WTC11 (cell line): Measurements from ENCODE around the gene ZNF771. TPM values are rescaled to one million over a fixed set of nuclear protein-coding genes. Genes with fewer than 3 reads are reported as not detected.

Experiments
- ATAC-seq: fragments of 200-7000 bp; cut with Tn5 transposase; 2 replicates; pipeline ENCODE4 v1.10.0; 2021; ENCODE audit warnings: mild to moderate bottlenecking, moderate library complexity
- CTCF ChIA-PET: fragments of 300-600 bp; sonication (Branson Sonifier 250); formaldehyde crosslinking; loops from one replicate; lab custom pipeline; 2021; ENCODE audit warnings: antibody characterized with exemption; lab: Charles Lee
- POLR2A ChIA-PET: fragments of 350-600 bp; sonication (Branson Sonifier 250); formaldehyde crosslinking; loops from one replicate; lab custom pipeline; 2021; ENCODE audit warnings: antibody characterized with exemption; lab: Charles Lee
- DNase-seq: peaks from one replicate; pipeline ENCODE4 v3.0.0; 2021; ENCODE audit warnings: low spot score
- H3K27ac Mint-ChIP-seq: 2 replicates; pipeline ENCODE4 v1.8.0; 2021; ENCODE audit warnings: mixed read lengths
- H3K27me3 Mint-ChIP-seq: 2 replicates; pipeline ENCODE4 v1.8.0; 2021; ENCODE audit warnings: low read depth, mild to moderate bottlenecking, moderate library complexity, mixed read lengths
- H3K36me3 Mint-ChIP-seq: 2 replicates; pipeline ENCODE4 v1.8.0; 2021; ENCODE audit warnings: mixed read lengths
- H3K4me1 Mint-ChIP-seq: 2 replicates; pipeline ENCODE4 v1.8.0; 2022; ENCODE audit warnings: mixed read lengths
- H3K4me3 Mint-ChIP-seq: 2 replicates; pipeline ENCODE4 v1.8.0; 2021; ENCODE audit warnings: mild to moderate bottlenecking, moderate library complexity, mixed read lengths
- H3K9me3 Mint-ChIP-seq: 2 replicates; pipeline ENCODE4 v1.8.0; 2021; ENCODE audit warnings: mixed read lengths
- ELF4 ChIP-seq: sonication (generic); formaldehyde crosslinking; IDR thresholded peaks from 2 replicates; pipeline ENCODE4 v1.8.1; 2022; ENCODE audit warnings: low read depth, mild to moderate bottlenecking, moderate library complexity, missing genetic modification reagents
- ETV6 ChIP-seq: sonication (generic); formaldehyde crosslinking; IDR thresholded peaks from 2 replicates; pipeline ENCODE4 v1.8.1; 2022; ENCODE audit warnings: mild to moderate bottlenecking, missing genetic modification reagents
- FOXK1 ChIP-seq: sonication (generic); formaldehyde crosslinking; IDR thresholded peaks from 2 replicates; pipeline ENCODE4 v1.8.0; 2022; ENCODE audit warnings: mild to moderate bottlenecking, moderate library complexity, missing genetic modification reagents
- NFE2L1 ChIP-seq: sonication (generic); formaldehyde crosslinking; IDR thresholded peaks from 2 replicates; pipeline ENCODE4 v1.8.1; 2023; ENCODE audit warnings: missing genetic modification reagents
- NR3C1 ChIP-seq: sonication (generic); formaldehyde crosslinking; conservative IDR thresholded peaks from 2 replicates; pipeline ENCODE4 v1.8.1; 2023; ENCODE audit warnings: low read depth, mild to moderate bottlenecking, missing genetic modification reagents
- SMAD4 ChIP-seq: sonication (generic); formaldehyde crosslinking; IDR thresholded peaks from 2 replicates; pipeline ENCODE4 v1.8.0; 2022; ENCODE audit warnings: mild to moderate bottlenecking, missing genetic modification reagents
- SOX15 ChIP-seq: fragments of 250-450 bp; sonication (Bioruptor Pico); IDR thresholded peaks from 2 replicates; pipeline ENCODE4 v1.9.0; 2021; ENCODE audit warnings: mild to moderate bottlenecking
- SP1 ChIP-seq: sonication (generic); formaldehyde crosslinking; conservative IDR thresholded peaks from 2 replicates; pipeline ENCODE4 v1.8.1; 2022; ENCODE audit warnings: missing genetic modification reagents
- TCF7 ChIP-seq: sonication (generic); formaldehyde crosslinking; IDR thresholded peaks from 2 replicates; pipeline ENCODE4 v1.8.0; 2022; ENCODE audit warnings: mild to moderate bottlenecking, low read depth, missing genetic modification reagents, moderate library complexity
- ZNF317 ChIP-seq: sonication (generic); formaldehyde crosslinking; IDR thresholded peaks from 2 replicates; pipeline ENCODE4 v1.8.1; 2023; ENCODE audit warnings: low read depth, mild to moderate bottlenecking, moderate library complexity, missing genetic modification reagents, borderline replicate concordance
- ZNF423 ChIP-seq: fragments of 250-450 bp; sonication (Bioruptor Pico); IDR thresholded peaks from 2 replicates; pipeline ENCODE4 v2.1.2; 2022; ENCODE audit warnings: mild to moderate bottlenecking, moderate library complexity
- total RNA-seq: library from RNA; stranded (reverse); gene quantifications from 3 replicates; pipeline ENCODE4 v1.2.3, GENCODE V29; 2021
- TF ChIP-seq, protein P1 (sequence below): sonication (generic); formaldehyde crosslinking; IDR thresholded peaks from 2 replicates; pipeline ENCODE4 v1.8.1; 2022; ENCODE audit warnings: low read depth, missing genetic modification reagents, borderline replicate concordance
- TF ChIP-seq, protein P2 (sequence below): sonication (generic); formaldehyde crosslinking; IDR thresholded peaks from 2 replicates; pipeline ENCODE4 v1.8.1; 2022; ENCODE audit warnings: mild to moderate bottlenecking, moderate library complexity, missing genetic modification reagents
- TF ChIP-seq, protein P3 (sequence below): sonication (generic); formaldehyde crosslinking; IDR thresholded peaks from 2 replicates; pipeline ENCODE4 v1.8.0; 2022; ENCODE audit warnings: mild to moderate bottlenecking, missing genetic modification reagents
- TF ChIP-seq, protein P4 (sequence below): sonication (generic); formaldehyde crosslinking; conservative IDR thresholded peaks from 2 replicates; pipeline ENCODE4 v1.8.1; 2022; ENCODE audit warnings: mild to moderate bottlenecking, missing genetic modification reagents
- TF ChIP-seq, protein P5 (sequence below): sonication (generic); formaldehyde crosslinking; IDR thresholded peaks from 2 replicates; pipeline ENCODE4 v1.8.0; 2023; ENCODE audit warnings: missing genetic modification reagents, mild to moderate bottlenecking, borderline replicate concordance
- TF ChIP-seq, protein P6 (sequence below): sonication (generic); formaldehyde crosslinking; IDR thresholded peaks from 2 replicates; pipeline ENCODE4 v1.8.1; 2023; ENCODE audit warnings: mild to moderate bottlenecking, missing genetic modification reagents, moderate library complexity
- TF ChIP-seq, protein P7 (sequence below): sonication (generic); formaldehyde crosslinking; IDR thresholded peaks from 2 replicates; pipeline ENCODE4 v1.8.0; 2023; ENCODE audit warnings: mild to moderate bottlenecking, missing genetic modification reagents
- TF ChIP-seq, protein P8 (sequence below): sonication (generic); formaldehyde crosslinking; IDR thresholded peaks from 2 replicates; pipeline ENCODE4 v1.8.1; 2023; ENCODE audit warnings: mild to moderate bottlenecking, missing genetic modification reagents, borderline replicate concordance

The ZNF771 gene
- total RNA-seq, 1 experiment from 2014 or later, result 10.0 TPM

DNA sequence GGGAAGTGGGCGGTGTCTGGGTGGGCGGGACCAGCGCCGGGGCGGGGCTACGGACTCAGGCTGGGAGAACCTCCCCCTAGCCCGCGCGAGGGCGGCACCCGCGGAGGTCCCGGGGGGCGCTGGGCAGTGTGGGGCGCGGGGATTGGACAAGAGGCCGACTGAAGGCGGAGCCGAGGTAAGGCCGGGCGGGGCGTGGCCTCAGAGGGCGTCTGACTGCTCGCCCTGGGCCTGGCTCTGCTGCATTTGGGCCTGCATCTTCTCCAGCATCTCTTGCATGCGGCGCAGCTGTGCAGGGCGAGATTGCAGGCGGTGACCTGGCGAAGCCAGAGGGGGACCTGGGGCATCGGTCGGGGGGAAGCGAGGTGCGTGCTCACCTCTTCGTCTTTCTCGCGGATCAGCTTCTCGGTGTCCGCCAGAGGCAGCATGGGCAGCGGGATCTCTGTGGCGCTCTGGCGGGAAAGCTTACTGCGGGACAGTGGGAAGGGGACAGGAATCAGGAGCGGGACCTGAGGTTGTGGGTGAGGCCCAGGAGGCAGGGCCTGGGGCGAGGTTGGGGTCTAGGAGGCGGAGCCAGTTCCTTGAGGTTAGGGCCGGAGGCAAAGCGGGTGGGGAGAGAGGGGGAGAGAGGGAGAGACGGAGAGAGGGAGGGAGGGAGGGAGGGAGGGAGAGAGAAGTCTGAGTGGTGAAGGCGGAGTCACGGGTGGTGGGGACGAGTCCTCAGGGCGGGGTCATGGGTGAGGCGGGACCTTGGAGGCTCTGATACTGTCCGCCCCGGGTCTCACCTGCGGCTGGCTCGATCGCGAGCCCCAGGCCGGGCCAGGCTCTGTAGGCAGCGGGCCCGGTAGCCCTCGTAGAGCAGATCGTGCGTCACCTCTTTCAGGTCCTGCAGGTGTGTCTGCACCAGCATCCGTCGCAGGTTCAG is 28.9 kb upstream of the ZNF771 start:
- H3K27ac Mint-ChIP-seq, result peak overlapping the region; percentile 100
- ATAC-seq (peak; percentile 91), DNase-seq (peak; percentile 100)
- H3K4me3 Mint-ChIP-seq, result peak overlapping the region; percentile 96
- no peaks in the 10 kb centered on the region for H3K9me3 Mint-ChIP-seq
- ChIA-PET POLR2A (interaction anchor here (0.5 to 2.3 kb wide), 6 partner anchors 16 to 231 kb away, joined by 3 to 9 read pairs (median 4); partner anchors contain the start of gene ZNF48), CTCF (interaction anchor here (0.6 to 1.6 kb wide), 5 partner anchors 10 to 266 kb away, joined by 3 to 7 read pairs (median 3); partner anchors contain the start of gene ZNF48)
- H3K36me3 Mint-ChIP-seq, result 0 out of 2 replicates have a peak, but pooled peaks cover 2% of the 10 kb centered on the region
- peaks cover 14% of the 10 kb centered on the region for H3K4me1 Mint-ChIP-seq
- H3K27me3 Mint-ChIP-seq, result peaks cover 7% of the 10 kb centered on the region
- TF ChIP-seq NFE2L1 (CRISPR knock-in tag) (no peak), NR3C1 (CRISPR knock-in tag) (no peak), ETV6 (CRISPR knock-in tag) (peak; percentile 67), FOXK1 (0 out of 2 replicates have a peak, but pooled peaks have one; percentile 12), ZNF317 (CRISPR knock-in tag) (no peak), TCF7 (CRISPR knock-in tag) (no peak), ZNF423 (CRISPR knock-in tag) (no peak), SP1 (CRISPR knock-in tag) (peak; percentile 53; the same call in 1 of the 2 replicates), SMAD4 (CRISPR knock-in tag) (no peak), ELF4 (CRISPR knock-in tag) (no peak), SOX15 (no peak)
- TF ChIP-seq, protein P1, sequence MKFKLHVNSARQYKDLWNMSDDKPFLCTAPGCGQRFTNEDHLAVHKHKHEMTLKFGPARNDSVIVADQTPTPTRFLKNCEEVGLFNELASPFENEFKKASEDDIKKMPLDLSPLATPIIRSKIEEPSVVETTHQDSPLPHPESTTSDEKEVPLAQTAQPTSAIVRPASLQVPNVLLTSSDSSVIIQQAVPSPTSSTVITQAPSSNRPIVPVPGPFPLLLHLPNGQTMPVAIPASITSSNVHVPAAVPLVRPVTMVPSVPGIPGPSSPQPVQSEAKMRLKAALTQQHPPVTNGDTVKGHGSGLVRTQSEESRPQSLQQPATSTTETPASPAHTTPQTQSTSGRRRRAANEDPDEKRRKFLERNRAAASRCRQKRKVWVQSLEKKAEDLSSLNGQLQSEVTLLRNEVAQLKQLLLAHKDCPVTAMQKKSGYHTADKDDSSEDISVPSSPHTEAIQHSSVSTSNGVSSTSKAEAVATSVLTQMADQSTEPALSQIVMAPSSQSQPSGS (CRISPR knock-in tag), result no peak
- TF ChIP-seq, protein P2, sequence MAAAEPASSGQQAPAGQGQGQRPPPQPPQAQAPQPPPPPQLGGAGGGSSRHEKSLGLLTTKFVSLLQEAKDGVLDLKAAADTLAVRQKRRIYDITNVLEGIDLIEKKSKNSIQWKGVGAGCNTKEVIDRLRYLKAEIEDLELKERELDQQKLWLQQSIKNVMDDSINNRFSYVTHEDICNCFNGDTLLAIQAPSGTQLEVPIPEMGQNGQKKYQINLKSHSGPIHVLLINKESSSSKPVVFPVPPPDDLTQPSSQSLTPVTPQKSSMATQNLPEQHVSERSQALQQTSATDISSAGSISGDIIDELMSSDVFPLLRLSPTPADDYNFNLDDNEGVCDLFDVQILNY (CRISPR knock-in tag), result peak; percentile 36; the same call in 1 of the 2 replicates
- TF ChIP-seq, protein P3, sequence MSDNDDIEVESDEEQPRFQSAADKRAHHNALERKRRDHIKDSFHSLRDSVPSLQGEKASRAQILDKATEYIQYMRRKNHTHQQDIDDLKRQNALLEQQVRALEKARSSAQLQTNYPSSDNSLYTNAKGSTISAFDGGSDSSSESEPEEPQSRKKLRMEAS (CRISPR knock-in tag), result peak; percentile 73; the same call in 1 of the 2 replicates
- TF ChIP-seq, protein P4, sequence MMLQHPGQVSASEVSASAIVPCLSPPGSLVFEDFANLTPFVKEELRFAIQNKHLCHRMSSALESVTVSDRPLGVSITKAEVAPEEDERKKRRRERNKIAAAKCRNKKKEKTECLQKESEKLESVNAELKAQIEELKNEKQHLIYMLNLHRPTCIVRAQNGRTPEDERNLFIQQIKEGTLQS (CRISPR knock-in tag), result no peak
- TF ChIP-seq, protein P5, sequence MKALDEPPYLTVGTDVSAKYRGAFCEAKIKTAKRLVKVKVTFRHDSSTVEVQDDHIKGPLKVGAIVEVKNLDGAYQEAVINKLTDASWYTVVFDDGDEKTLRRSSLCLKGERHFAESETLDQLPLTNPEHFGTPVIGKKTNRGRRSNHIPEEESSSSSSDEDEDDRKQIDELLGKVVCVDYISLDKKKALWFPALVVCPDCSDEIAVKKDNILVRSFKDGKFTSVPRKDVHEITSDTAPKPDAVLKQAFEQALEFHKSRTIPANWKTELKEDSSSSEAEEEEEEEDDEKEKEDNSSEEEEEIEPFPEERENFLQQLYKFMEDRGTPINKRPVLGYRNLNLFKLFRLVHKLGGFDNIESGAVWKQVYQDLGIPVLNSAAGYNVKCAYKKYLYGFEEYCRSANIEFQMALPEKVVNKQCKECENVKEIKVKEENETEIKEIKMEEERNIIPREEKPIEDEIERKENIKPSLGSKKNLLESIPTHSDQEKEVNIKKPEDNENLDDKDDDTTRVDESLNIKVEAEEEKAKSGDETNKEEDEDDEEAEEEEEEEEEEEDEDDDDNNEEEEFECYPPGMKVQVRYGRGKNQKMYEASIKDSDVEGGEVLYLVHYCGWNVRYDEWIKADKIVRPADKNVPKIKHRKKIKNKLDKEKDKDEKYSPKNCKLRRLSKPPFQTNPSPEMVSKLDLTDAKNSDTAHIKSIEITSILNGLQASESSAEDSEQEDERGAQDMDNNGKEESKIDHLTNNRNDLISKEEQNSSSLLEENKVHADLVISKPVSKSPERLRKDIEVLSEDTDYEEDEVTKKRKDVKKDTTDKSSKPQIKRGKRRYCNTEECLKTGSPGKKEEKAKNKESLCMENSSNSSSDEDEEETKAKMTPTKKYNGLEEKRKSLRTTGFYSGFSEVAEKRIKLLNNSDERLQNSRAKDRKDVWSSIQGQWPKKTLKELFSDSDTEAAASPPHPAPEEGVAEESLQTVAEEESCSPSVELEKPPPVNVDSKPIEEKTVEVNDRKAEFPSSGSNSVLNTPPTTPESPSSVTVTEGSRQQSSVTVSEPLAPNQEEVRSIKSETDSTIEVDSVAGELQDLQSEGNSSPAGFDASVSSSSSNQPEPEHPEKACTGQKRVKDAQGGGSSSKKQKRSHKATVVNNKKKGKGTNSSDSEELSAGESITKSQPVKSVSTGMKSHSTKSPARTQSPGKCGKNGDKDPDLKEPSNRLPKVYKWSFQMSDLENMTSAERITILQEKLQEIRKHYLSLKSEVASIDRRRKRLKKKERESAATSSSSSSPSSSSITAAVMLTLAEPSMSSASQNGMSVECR (CRISPR knock-in tag), result peak; percentile 38; the same call in 1 of the 2 replicates
- TF ChIP-seq, protein P6, sequence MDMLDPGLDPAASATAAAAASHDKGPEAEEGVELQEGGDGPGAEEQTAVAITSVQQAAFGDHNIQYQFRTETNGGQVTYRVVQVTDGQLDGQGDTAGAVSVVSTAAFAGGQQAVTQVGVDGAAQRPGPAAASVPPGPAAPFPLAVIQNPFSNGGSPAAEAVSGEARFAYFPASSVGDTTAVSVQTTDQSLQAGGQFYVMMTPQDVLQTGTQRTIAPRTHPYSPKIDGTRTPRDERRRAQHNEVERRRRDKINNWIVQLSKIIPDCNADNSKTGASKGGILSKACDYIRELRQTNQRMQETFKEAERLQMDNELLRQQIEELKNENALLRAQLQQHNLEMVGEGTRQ, result no peak; the same call in 1 of the 2 replicates
- TF ChIP-seq, protein P7, sequence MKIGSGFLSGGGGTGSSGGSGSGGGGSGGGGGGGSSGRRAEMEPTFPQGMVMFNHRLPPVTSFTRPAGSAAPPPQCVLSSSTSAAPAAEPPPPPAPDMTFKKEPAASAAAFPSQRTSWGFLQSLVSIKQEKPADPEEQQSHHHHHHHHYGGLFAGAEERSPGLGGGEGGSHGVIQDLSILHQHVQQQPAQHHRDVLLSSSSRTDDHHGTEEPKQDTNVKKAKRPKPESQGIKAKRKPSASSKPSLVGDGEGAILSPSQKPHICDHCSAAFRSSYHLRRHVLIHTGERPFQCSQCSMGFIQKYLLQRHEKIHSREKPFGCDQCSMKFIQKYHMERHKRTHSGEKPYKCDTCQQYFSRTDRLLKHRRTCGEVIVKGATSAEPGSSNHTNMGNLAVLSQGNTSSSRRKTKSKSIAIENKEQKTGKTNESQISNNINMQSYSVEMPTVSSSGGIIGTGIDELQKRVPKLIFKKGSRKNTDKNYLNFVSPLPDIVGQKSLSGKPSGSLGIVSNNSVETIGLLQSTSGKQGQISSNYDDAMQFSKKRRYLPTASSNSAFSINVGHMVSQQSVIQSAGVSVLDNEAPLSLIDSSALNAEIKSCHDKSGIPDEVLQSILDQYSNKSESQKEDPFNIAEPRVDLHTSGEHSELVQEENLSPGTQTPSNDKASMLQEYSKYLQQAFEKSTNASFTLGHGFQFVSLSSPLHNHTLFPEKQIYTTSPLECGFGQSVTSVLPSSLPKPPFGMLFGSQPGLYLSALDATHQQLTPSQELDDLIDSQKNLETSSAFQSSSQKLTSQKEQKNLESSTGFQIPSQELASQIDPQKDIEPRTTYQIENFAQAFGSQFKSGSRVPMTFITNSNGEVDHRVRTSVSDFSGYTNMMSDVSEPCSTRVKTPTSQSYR (CRISPR knock-in tag), result no peak
- TF ChIP-seq, protein P8, sequence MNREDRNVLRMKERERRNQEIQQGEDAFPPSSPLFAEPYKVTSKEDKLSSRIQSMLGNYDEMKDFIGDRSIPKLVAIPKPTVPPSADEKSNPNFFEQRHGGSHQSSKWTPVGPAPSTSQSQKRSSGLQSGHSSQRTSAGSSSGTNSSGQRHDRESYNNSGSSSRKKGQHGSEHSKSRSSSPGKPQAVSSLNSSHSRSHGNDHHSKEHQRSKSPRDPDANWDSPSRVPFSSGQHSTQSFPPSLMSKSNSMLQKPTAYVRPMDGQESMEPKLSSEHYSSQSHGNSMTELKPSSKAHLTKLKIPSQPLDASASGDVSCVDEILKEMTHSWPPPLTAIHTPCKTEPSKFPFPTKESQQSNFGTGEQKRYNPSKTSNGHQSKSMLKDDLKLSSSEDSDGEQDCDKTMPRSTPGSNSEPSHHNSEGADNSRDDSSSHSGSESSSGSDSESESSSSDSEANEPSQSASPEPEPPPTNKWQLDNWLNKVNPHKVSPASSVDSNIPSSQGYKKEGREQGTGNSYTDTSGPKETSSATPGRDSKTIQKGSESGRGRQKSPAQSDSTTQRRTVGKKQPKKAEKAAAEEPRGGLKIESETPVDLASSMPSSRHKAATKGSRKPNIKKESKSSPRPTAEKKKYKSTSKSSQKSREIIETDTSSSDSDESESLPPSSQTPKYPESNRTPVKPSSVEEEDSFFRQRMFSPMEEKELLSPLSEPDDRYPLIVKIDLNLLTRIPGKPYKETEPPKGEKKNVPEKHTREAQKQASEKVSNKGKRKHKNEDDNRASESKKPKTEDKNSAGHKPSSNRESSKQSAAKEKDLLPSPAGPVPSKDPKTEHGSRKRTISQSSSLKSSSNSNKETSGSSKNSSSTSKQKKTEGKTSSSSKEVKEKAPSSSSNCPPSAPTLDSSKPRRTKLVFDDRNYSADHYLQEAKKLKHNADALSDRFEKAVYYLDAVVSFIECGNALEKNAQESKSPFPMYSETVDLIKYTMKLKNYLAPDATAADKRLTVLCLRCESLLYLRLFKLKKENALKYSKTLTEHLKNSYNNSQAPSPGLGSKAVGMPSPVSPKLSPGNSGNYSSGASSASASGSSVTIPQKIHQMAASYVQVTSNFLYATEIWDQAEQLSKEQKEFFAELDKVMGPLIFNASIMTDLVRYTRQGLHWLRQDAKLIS (CRISPR knock-in tag), result no peak
